ENCODE measurements around the gene EID3. TPM values are rescaled to one million over a fixed set of nuclear protein-coding genes. Genes with fewer than 3 reads are reported as not detected.

Gene EID3
- total and polyA plus RNA-seq, 2 of the 8 experiments (the other 6 are each of a cell fraction or from before 2014, with no cell fraction given) = 1.2 to 2.8 TPM

DNA sequence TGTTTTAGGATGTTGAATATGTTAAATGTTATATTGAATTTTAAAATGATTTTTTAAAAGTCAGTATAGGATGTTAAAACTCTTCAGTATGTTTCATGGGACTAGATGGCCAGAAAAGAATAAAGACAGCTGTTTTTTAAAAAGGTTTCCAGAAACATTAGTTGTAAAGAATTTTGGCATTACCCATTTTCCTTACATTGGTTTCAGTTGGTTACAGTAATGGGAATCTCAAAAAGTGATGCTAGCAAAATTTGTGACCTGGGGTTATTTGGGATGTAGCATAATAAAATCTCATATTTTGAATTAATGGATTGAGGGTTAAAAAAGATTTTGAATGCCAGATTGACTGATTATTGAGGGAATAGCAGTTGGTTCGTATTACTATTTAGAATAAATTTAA is 25.3 kb downstream of the EID3 start:
- FAIRE-seq (no peak), DNase-seq (ENCODE audit: low read depth in 1 of 2, low spot score in 2 of 2) (no peak)
- no peak overlapping the region for H2BK15ac ChIP-seq (ENCODE audit: low read length)
- H2BK120ac ChIP-seq (replicated peaks; ENCODE audit: low read depth, low read length) = no peak overlapping the region
- H3K4me2 ChIP-seq (ENCODE audit: insufficient read depth in 1 of 2, low read depth in 2 of 2, low read length in 2 of 2) = no peak overlapping the region
- H3K14ac ChIP-seq (ENCODE audit: insufficient read length) = no peak overlapping the region
- no peak overlapping the region for H3K18ac ChIP-seq (ENCODE audit: extremely low read depth, low read length)
- no peak overlapping the region for H3K4me3 ChIP-seq (ENCODE audit: extremely low read depth in 1 of 4, insufficient read depth in 2 of 4, low read depth in 3 of 4, low read length in 4 of 4)
- H2BK12ac ChIP-seq (ENCODE audit: low read depth, low read length) = no peak overlapping the region
- H3K36me3 ChIP-seq (ENCODE audit: control insufficient read depth in 2 of 4, insufficient read depth in 4 of 4, low read length in 3 of 4) = peaks cover 14 to 77% (median 37%) of the 10 kb centered on the region in 4 experiments
- TF ChIP-seq SP4 (IDR thresholded peaks at IDR 0.05; ENCODE audit: low read length) (no peak), TAF1 (IDR thresholded peaks at IDR 0.05; ENCODE audit: low read depth, low read length) (no peak), EGR1 (IDR thresholded peaks at IDR 0.05; ENCODE audit: borderline replicate concordance, low read depth, low read length) (no peak), JUND (IDR thresholded peaks at IDR 0.05; ENCODE audit: low read length) (no peak), JUN (IDR thresholded peaks at IDR 0.05; ENCODE audit: low read depth, low read length) (no peak), EP300 (IDR thresholded peaks at IDR 0.05; ENCODE audit: borderline replicate concordance in 1 of 2, low read depth in 2 of 2, low read length in 2 of 2) (no peak)
- no peak overlapping the region for H4K5ac ChIP-seq (ENCODE audit: insufficient read length, low read depth, low read length)
- no peak overlapping the region for H2AFZ ChIP-seq (ENCODE audit: low read length)
- no peaks in the 10 kb centered on the region for H3K23me2 ChIP-seq (ENCODE audit: low read depth, low read length)
- ChIA-PET CTCF (ENCODE audit: partially characterized antibody) (interaction anchor here (2.4 kb wide), 1 partner anchor 15 kb away, joined by 6 read pairs; no protein-coding TSS in a partner anchor), POLR2A (ENCODE audit: partially characterized antibody) (no interaction called here)
- H3K79me2 ChIP-seq (ENCODE audit: control insufficient read depth in 1 of 2, insufficient read depth in 2 of 2, low read length in 2 of 2) = no peaks in the 10 kb centered on the region
- H3K79me1 ChIP-seq (ENCODE audit: low read depth, low read length) = no peaks in the 10 kb centered on the region
- H3K9ac ChIP-seq (replicated peaks in 1 of 4; ENCODE audit: extremely low read depth in 1 of 4, low read depth in 3 of 4, low read length in 3 of 4) = no peak overlapping the region
- no peak overlapping the region for H3K56ac ChIP-seq (replicated peaks; ENCODE audit: insufficient read length, low read depth, low read length)
- H2BK20ac ChIP-seq (ENCODE audit: low read length) = no peak overlapping the region
- no peak overlapping the region; the same call in 1 of the 2 replicates for H4K8ac ChIP-seq (ENCODE audit: extremely low read depth, insufficient read depth, low read length)
- no peak overlapping the region for H2AK5ac ChIP-seq (ENCODE audit: low read depth, low read length)
- H3K9me3 ChIP-seq (ENCODE audit: insufficient read depth in 2 of 2, low read depth in 1 of 2, low read length in 1 of 2) = no peaks in the 10 kb centered on the region
- H3K4me1 ChIP-seq (replicated peaks in 1 of 4; ENCODE audit: control insufficient read depth in 3 of 4, insufficient read depth in 4 of 4, low read length in 3 of 4) = no peaks in the 10 kb centered on the region
- WGBS, 2 experiments (ENCODE audit: extremely low coverage in 1 of 2, insufficient coverage in 1 of 2, insufficient read length in 1 of 2, insufficient replicate concordance in 2 of 2, low coverage in 1 of 2, low lambda C conversion rate in 2 of 2, missing lambda C conversion rate in 1 of 2) = 100% methylated on average over 1 of the region's 1 CpG; no CpG with 5 or more reads in 1 of the 2 experiments
- H3K4ac ChIP-seq (replicated peaks; ENCODE audit: insufficient read length, low read depth, low read length) = no peak overlapping the region
- no peak overlapping the region for H4K91ac ChIP-seq (replicated peaks; ENCODE audit: insufficient read length, low read length)
- no peak overlapping the region for H3K23ac ChIP-seq (ENCODE audit: insufficient read length)
- no peaks in the 10 kb centered on the region for H4K20me1 ChIP-seq (replicated peaks in 1 of 2; ENCODE audit: control insufficient read depth in 1 of 2, insufficient read depth in 2 of 2, low read length in 2 of 2)
- H3K27ac ChIP-seq (ENCODE audit: low read depth, low read length) = no peak overlapping the region
- H2BK5ac ChIP-seq (ENCODE audit: low read depth, low read length) = no peak overlapping the region
- no peaks in the 10 kb centered on the region for H3K27me3 ChIP-seq (replicated peaks in 1 of 4; ENCODE audit: control insufficient read depth in 3 of 4, extremely low read depth in 1 of 4, insufficient read depth in 3 of 4, low read length in 3 of 4)
